ENCODE data around the gene ST3GAL3.
A peak's percentile ranks its signal among the peaks of the same experiment; 100 is the strongest.
"Not testable (repeated sequence)": the region's sequence is repeated elsewhere in the genome, so short reads cannot be mapped to it uniquely, and the experiment has no call there.

ST3GAL3 gene

GRCh38 chr1:43704838-43705237, 2.5 kb upstream of the ST3GAL3 start:
- DNase-seq (ENCODE audit: low read depth), result no peak

GRCh38 chr1:43705334-43705733, 2.0 kb upstream of the ST3GAL3 start:
- DNase-seq (ENCODE audit: low read depth), result no peak

GRCh38 chr1:43705982-43706597, 1.2 kb upstream of the ST3GAL3 start:
- DNase-seq (ENCODE audit: low read depth), result no peak

GRCh38 chr1:43706598-43707189, 642 bp upstream of the ST3GAL3 start:
- peak; percentile 1 for DNase-seq (ENCODE audit: low read depth)

- DNase-seq (ENCODE audit: low read depth), result peak; percentile 3
Observed at GRCh38 chr1:43708002-43708410, 670 bp downstream of the ST3GAL3 start.

- DNase-seq (ENCODE audit: low read depth), result no peak
Observed at GRCh38 chr1:43711049-43711448, 3.7 kb downstream of the ST3GAL3 start.

- DNase-seq (ENCODE audit: low read depth), result no peak
Observed at GRCh38 chr1:43711524-43712386, 4.4 kb downstream of the ST3GAL3 start.

GRCh38 chr1:43716559-43717281, 9.4 kb downstream of the ST3GAL3 start:
- DNase-seq (ENCODE audit: low read depth), result no peak

- DNase-seq (ENCODE audit: low read depth), result no peak
Observed at GRCh38 chr1:43719063-43719462, 11.7 kb downstream of the ST3GAL3 start.

- DNase-seq (ENCODE audit: low read depth), result not testable (repeated sequence)
Observed at GRCh38 chr1:43719670-43720419, 12.5 kb downstream of the ST3GAL3 start.

- DNase-seq (ENCODE audit: low read depth), result no peak
Observed at GRCh38 chr1:43722810-43723209, 15.5 kb downstream of the ST3GAL3 start.

GRCh38 chr1:43729816-43730463, 22.6 kb downstream of the ST3GAL3 start:
- DNase-seq (ENCODE audit: low read depth), result no peak

GRCh38 chr1:43731867-43732531, 24.7 kb downstream of the ST3GAL3 start:
- DNase-seq (ENCODE audit: low read depth), result no peak

GRCh38 chr1:43736819-43737218, 29.5 kb downstream of the ST3GAL3 start:
- no peak for DNase-seq (ENCODE audit: low read depth)

GRCh38 chr1:43742026-43742425, 34.7 kb downstream of the ST3GAL3 start:
- no peak for DNase-seq (ENCODE audit: low read depth)

GRCh38 chr1:43743206-43743605, 35.9 kb downstream of the ST3GAL3 start:
- no peak for DNase-seq (ENCODE audit: low read depth)

GRCh38 chr1:43747736-43748135, 40.4 kb downstream of the ST3GAL3 start:
- no peak for DNase-seq (ENCODE audit: low read depth)

GRCh38 chr1:43750083-43750482, 42.7 kb downstream of the ST3GAL3 start:
- DNase-seq (ENCODE audit: low read depth), result no peak

GRCh38 chr1:43753422-43753821, 46.1 kb downstream of the ST3GAL3 start:
- DNase-seq (ENCODE audit: low read depth), result no peak

- DNase-seq (ENCODE audit: low read depth), result no peak
Observed at GRCh38 chr1:43754892-43755291, 47.6 kb downstream of the ST3GAL3 start.
